Left kidney (tissue), 2 donors: ENCODE data around the gene MARK4. TPM values are rescaled to one million over a fixed set of nuclear protein-coding genes. Genes with fewer than 3 reads are reported as not detected.

Experiments used
- DNase-seq: peaks from one replicate; pipeline ENCODE4 v3.0.0-alpha.2; 2013
- polyA plus RNA-seq: library from polyadenylated mRNA; unstranded; fragments of 120-200 nt; gene quantifications from one replicate; pipeline ENCODE4 v1.2.1, GENCODE V29; 2013; ENCODE audit not compliant: insufficient read length

Gene MARK4
- polyA plus RNA-seq, 1 donor: 41.7 TPM

GRCh38 chr19:45271735-45272108 is 20.7 kb downstream of the MARK4 start:
- no peak for DNase-seq

- DNase-seq: no peak
Measured at GRCh38 chr19:45273521-45273855, 22.4 kb downstream of the MARK4 start.

- no peak for DNase-seq
Measured at GRCh38 chr19:45275370-45275971, 24.4 kb downstream of the MARK4 start.

- DNase-seq: no peak
Measured at GRCh38 chr19:45276284-45276687, 25.2 kb downstream of the MARK4 start.

- no peak for DNase-seq
Measured at GRCh38 chr19:45278087-45278486, 27.0 kb downstream of the MARK4 start.

- DNase-seq: no peak
Measured at GRCh38 chr19:45279587-45280192, 28.6 kb downstream of the MARK4 start.

GRCh38 chr19:45280471-45280961 is 29.4 kb downstream of the MARK4 start:
- DNase-seq: no peak

GRCh38 chr19:45283443-45284033 is 32.5 kb downstream of the MARK4 start:
- DNase-seq: no peak

GRCh38 chr19:45290381-45290931 is 39.4 kb downstream of the MARK4 start:
- no peak for DNase-seq

GRCh38 chr19:45291834-45292233 is 40.8 kb downstream of the MARK4 start:
- DNase-seq: no peak

- no peak for DNase-seq
Measured at GRCh38 chr19:45293682-45294081, 42.6 kb downstream of the MARK4 start.

- DNase-seq: no peak
Measured at GRCh38 chr19:45294291-45295029, 43.4 kb downstream of the MARK4 start.

- DNase-seq: no peak
Measured at GRCh38 chr19:45295873-45296272, 44.8 kb downstream of the MARK4 start.

GRCh38 chr19:45296355-45296754 is 45.3 kb downstream of the MARK4 start:
- DNase-seq: no peak

- DNase-seq: no peak
Measured at GRCh38 chr19:45297674-45298073, 46.6 kb downstream of the MARK4 start.

GRCh38 chr19:45298264-45298663 is 47.2 kb downstream of the MARK4 start:
- no peak for DNase-seq

GRCh38 chr19:45299719-45300118 is 48.6 kb downstream of the MARK4 start:
- DNase-seq: no peak

- DNase-seq: no peak
Measured at GRCh38 chr19:45302416-45302815, 51.3 kb downstream of the MARK4 start.

GRCh38 chr19:45303269-45304060 is 52.4 kb downstream of the MARK4 start:
- DNase-seq: no peak

- DNase-seq: no peak
Measured at GRCh38 chr19:45304141-45304926, 53.3 kb downstream of the MARK4 start.

- DNase-seq: no peak
Measured at GRCh38 chr19:45305007-45305406, 53.9 kb downstream of the MARK4 start.
